GM12873 (cell line): ENCODE results near the gene ABCC3.

Source experiments
- TF ChIP-seq, protein P1 (sequence below): IDR thresholded peaks from 2 replicates; pipeline ENCODE4 v1.5.1; 2012; ENCODE audit warnings: low read depth, mild to moderate bottlenecking, moderate library complexity, low read length, control low read depth; ENCODE audit not compliant: insufficient read depth; ENCODE audit errors: missing control alignments

Gene ABCC3

GRCh38 chr17:50658616-50659015 lies 23.9 kb downstream of the ABCC3 start:
- TF ChIP-seq, protein P1, sequence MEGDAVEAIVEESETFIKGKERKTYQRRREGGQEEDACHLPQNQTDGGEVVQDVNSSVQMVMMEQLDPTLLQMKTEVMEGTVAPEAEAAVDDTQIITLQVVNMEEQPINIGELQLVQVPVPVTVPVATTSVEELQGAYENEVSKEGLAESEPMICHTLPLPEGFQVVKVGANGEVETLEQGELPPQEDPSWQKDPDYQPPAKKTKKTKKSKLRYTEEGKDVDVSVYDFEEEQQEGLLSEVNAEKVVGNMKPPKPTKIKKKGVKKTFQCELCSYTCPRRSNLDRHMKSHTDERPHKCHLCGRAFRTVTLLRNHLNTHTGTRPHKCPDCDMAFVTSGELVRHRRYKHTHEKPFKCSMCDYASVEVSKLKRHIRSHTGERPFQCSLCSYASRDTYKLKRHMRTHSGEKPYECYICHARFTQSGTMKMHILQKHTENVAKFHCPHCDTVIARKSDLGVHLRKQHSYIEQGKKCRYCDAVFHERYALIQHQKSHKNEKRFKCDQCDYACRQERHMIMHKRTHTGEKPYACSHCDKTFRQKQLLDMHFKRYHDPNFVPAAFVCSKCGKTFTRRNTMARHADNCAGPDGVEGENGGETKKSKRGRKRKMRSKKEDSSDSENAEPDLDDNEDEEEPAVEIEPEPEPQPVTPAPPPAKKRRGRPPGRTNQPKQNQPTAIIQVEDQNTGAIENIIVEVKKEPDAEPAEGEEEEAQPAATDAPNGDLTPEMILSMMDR, result no peak

- TF ChIP-seq, protein P1, result no peak
These were observed 24.5 kb downstream of the ABCC3 start for GRCh38 chr17:50659179-50659578.

- TF ChIP-seq, protein P1, result no peak
These were observed 25.6 kb downstream of the ABCC3 start for GRCh38 chr17:50660042-50660886.

- TF ChIP-seq, protein P1, result no peak
These were observed 26.2 kb downstream of the ABCC3 start for GRCh38 chr17:50660887-50661345.

DNA sequence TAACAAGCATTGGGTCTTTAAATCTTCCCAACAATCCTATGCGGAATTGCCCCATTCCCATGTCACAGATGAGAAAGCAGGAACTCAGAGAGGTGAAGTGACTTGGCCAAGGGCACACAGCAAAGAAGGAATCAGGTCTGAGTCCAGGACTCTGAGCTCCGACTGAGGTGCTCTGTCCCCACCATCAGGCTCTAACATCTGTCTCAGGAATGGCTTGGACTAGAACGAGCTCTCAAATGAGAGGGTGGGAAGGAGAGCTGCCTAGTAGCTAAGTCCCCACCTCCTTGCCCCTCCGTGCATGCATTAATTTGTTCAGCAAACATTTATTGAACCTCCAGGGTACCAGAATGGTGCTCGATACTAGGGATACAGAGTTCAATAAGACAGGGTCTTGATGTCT lies 26.7 kb downstream of the ABCC3 start:
- TF ChIP-seq, protein P1, result no peak

- TF ChIP-seq, protein P1, result no peak
These were observed 27.2 kb downstream of the ABCC3 start for GRCh38 chr17:50661795-50662391.

- TF ChIP-seq, protein P1, result no peak
These were observed 28.0 kb downstream of the ABCC3 start for GRCh38 chr17:50662632-50663225.
